Measurements from ENCODE around the gene PKNOX2. TPM values are rescaled to one million over a fixed set of nuclear protein-coding genes. Genes with fewer than 3 reads are reported as not detected.

PKNOX2 gene
- total RNA-seq, 2 experiments from 2014 or later: not detected

DNA sequence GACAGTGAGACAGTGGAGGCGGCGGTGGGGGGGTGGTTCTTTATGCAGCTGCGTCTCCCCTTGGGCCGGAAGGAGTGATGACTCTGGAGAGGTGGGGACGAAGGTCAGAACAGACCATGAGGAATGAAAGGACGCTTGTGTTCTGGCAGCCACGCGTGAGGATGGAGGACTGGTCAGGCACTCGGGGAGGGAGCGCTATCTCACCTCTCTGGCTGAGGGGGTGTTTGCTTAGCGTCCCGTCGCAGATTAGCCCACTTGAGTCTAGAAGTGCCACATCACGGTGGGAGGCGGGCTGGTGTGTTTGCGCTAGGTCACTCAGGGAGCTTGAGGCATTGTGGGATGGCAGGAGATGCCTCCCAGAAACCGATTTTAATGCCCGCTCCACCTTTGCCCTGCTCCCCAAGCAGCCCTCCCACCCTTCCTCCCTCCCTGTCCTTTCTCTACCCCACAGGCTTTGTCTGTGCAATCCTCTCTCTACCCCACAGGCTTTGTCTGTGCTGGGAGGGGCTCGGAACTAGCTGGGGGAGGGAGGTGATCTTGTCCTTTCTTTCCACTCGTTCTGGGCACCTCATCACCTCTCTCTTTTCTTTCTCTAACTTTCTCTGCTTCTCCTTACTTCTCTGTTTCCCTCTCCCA, 97.8 kb downstream of the PKNOX2 start:
- intact Hi-C loops (cut with micrococcal nuclease; ENCODE audit: unreplicated experiment): no loop called here
- Histone ChIP-seq H3K4me2 (ENCODE audit: low read length) (no peak overlapping the region), H3K9me3 (ENCODE audit: low read length) (no peaks in the 10 kb centered on the region), H3K27ac (ENCODE audit: low read depth, low read length, poor library complexity, severe bottlenecking) (no peak overlapping the region), H4K20me1 (ENCODE audit: insufficient read depth, low read length) (no peaks in the 10 kb centered on the region), H2AFZ (ENCODE audit: low read length) (no peak overlapping the region), H3K9me2 (ENCODE audit: insufficient read depth, low read length) (no peaks in the 10 kb centered on the region), H3K4me3 (ENCODE audit: low read depth, low read length, poor library complexity, severe bottlenecking) (no peak overlapping the region), H3K36me3 (ENCODE audit: insufficient read depth, low read length) (no peaks in the 10 kb centered on the region), H3K4me1 (ENCODE audit: insufficient read depth, low read length, poor library complexity, severe bottlenecking) (no peaks in the 10 kb centered on the region), H3K79me2 (ENCODE audit: insufficient read depth, low read depth, low read length) (no peaks in the 10 kb centered on the region)
- no TSS peak for BruUV-seq (replicated peaks)
- TF ChIP-seq, protein P1, sequence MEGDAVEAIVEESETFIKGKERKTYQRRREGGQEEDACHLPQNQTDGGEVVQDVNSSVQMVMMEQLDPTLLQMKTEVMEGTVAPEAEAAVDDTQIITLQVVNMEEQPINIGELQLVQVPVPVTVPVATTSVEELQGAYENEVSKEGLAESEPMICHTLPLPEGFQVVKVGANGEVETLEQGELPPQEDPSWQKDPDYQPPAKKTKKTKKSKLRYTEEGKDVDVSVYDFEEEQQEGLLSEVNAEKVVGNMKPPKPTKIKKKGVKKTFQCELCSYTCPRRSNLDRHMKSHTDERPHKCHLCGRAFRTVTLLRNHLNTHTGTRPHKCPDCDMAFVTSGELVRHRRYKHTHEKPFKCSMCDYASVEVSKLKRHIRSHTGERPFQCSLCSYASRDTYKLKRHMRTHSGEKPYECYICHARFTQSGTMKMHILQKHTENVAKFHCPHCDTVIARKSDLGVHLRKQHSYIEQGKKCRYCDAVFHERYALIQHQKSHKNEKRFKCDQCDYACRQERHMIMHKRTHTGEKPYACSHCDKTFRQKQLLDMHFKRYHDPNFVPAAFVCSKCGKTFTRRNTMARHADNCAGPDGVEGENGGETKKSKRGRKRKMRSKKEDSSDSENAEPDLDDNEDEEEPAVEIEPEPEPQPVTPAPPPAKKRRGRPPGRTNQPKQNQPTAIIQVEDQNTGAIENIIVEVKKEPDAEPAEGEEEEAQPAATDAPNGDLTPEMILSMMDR (conservative IDR thresholded peaks at IDR 0.05; ENCODE audit: low read length): no peak
- TF ChIP-seq EZH2phosphoT487 (IDR thresholded peaks at IDR 0.05; ENCODE audit: borderline replicate concordance, low read depth, low read length): no peak
- DNase-seq (ENCODE audit: low spot score): no peak
- CTCF ChIA-PET (ENCODE audit: unreplicated experiment): no interaction called here
- POLR2A ChIA-PET: interaction anchor here (0.7 kb wide), 1 partner anchor 17 kb away, joined by 3 read pairs; no protein-coding TSS in a partner anchor

DNA sequence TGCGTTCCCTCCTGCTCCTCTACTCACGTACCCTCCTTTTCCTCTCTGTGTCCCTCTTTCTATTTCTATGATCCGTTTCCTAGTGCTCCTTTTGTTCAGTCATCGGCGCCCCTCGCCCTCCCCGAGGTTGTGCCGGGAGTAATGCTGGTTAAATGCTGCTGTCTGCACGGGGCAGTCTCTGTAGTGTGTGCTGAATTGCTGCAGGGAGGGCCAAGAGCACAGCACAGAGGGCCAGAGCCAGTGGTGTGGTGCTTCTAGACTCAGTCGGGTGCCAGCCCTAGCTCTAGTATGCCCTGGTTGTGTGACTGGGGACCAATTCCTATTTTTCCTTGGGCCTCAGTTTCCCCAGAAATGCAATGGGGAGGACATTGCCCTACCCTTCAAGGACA, 98.3 kb downstream of the PKNOX2 start:
- Histone ChIP-seq H3K79me2 (ENCODE audit: insufficient read depth, low read depth, low read length) (no peaks in the 10 kb centered on the region), H3K4me3 (ENCODE audit: low read depth, low read length, poor library complexity, severe bottlenecking) (no peak overlapping the region), H3K9me3 (ENCODE audit: low read length) (no peaks in the 10 kb centered on the region), H3K36me3 (ENCODE audit: insufficient read depth, low read length) (no peaks in the 10 kb centered on the region), H3K4me2 (ENCODE audit: low read length) (no peak overlapping the region), H4K20me1 (ENCODE audit: insufficient read depth, low read length) (no peaks in the 10 kb centered on the region), H3K27ac (ENCODE audit: low read depth, low read length, poor library complexity, severe bottlenecking) (no peak overlapping the region), H3K4me1 (ENCODE audit: insufficient read depth, low read length, poor library complexity, severe bottlenecking) (no peaks in the 10 kb centered on the region), H3K9me2 (ENCODE audit: insufficient read depth, low read length) (no peaks in the 10 kb centered on the region), H2AFZ (ENCODE audit: low read length) (no peak overlapping the region)
- CTCF ChIA-PET (ENCODE audit: unreplicated experiment): no interaction called here
- intact Hi-C loops (cut with micrococcal nuclease; ENCODE audit: unreplicated experiment): no loop called here
- POLR2A ChIA-PET: interaction anchor here (0.7 kb wide), 1 partner anchor 17 kb away, joined by 3 read pairs; no protein-coding TSS in a partner anchor
- no TSS peak for BruUV-seq (replicated peaks)
- TF ChIP-seq, protein P1 (conservative IDR thresholded peaks at IDR 0.05; ENCODE audit: low read length): no peak
- no peak for TF ChIP-seq EZH2phosphoT487 (IDR thresholded peaks at IDR 0.05; ENCODE audit: borderline replicate concordance, low read depth, low read length)
- DNase-seq (ENCODE audit: low spot score): no peak

DNA sequence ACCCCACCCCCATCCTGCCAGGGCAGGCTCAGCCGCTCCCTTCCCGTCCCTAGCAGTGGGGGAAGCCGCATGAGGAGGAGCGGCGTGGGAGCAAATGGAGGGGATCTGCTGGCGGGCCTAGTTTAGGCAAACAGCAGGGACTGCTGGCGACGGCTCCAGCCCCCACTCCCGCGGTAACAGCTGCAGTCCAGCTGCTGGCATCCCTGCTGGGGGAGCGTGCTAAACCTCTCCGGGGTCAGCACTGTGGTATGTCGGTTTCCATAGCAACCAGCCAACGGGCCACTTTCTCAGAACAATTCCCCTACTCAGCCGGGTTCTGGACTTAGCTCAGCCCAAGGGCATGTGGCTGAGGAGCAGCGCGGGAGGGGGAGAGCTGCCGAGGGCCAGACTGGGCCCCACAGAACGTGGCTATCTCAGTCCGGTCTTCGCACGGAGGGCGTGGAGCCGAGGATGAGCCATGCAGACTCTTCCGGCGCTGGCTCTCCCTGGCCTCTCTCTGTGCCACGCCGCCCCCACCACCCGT, 98.8 kb downstream of the PKNOX2 start:
- intact Hi-C loops (cut with micrococcal nuclease; ENCODE audit: unreplicated experiment): no loop called here
- H3K79me2 ChIP-seq (ENCODE audit: insufficient read depth, low read depth, low read length): no peaks in the 10 kb centered on the region
- TF ChIP-seq, protein P1 (conservative IDR thresholded peaks at IDR 0.05; ENCODE audit: low read length): no peak
- TF ChIP-seq EZH2phosphoT487 (IDR thresholded peaks at IDR 0.05; ENCODE audit: borderline replicate concordance, low read depth, low read length): no peak
- no peaks in the 10 kb centered on the region for H4K20me1 ChIP-seq (ENCODE audit: insufficient read depth, low read length)
- no peaks in the 10 kb centered on the region for H3K9me2 ChIP-seq (ENCODE audit: insufficient read depth, low read length)
- ChIA-PET POLR2A (no interaction called here), CTCF (ENCODE audit: unreplicated experiment) (no interaction called here)
- no peak for DNase-seq (ENCODE audit: low spot score)
- BruUV-seq (replicated peaks): no TSS peak
- no peaks in the 10 kb centered on the region for H3K36me3 ChIP-seq (ENCODE audit: insufficient read depth, low read length)
- no peak overlapping the region for H3K4me2 ChIP-seq (ENCODE audit: low read length)
- H2AFZ ChIP-seq (ENCODE audit: low read length): no peak overlapping the region
- H3K4me3 ChIP-seq (ENCODE audit: low read depth, low read length, poor library complexity, severe bottlenecking): no peak overlapping the region
- no peaks in the 10 kb centered on the region for H3K4me1 ChIP-seq (ENCODE audit: insufficient read depth, low read length, poor library complexity, severe bottlenecking)
- H3K27ac ChIP-seq (ENCODE audit: low read depth, low read length, poor library complexity, severe bottlenecking): no peak overlapping the region
- no peaks in the 10 kb centered on the region for H3K9me3 ChIP-seq (ENCODE audit: low read length)

Measured in OCI-LY7 (cell line).